Cardiac septum (tissue), 1 donor: ENCODE measurements around the gene UBE2A. TPM values are rescaled to one million over a fixed set of nuclear protein-coding genes. Genes with fewer than 3 reads are reported as not detected.
A peak's percentile ranks its signal among the peaks of the same experiment; 100 is the strongest.

Source experiments
- DNase-seq: peaks from one replicate; pipeline ENCODE4 v3.0.0-alpha.2; 2020; ENCODE audit warnings: low spot score
- intact Hi-C: fragments of 100-400 bp; cut with DNase I; formaldehyde crosslinking; loops from one replicate; pipeline ENCODE4 v1.14.0; 2022
- total RNA-seq: library from RNA; stranded (reverse); fragmentation: NEBNext Ultra II Directional; extraction: Animal tissue kit (Norgen Biotek cat#: 25700); gene quantifications from one replicate; pipeline ENCODE4 v1.2.1, GENCODE V29; 2021
- donor health status: DM: no; HTN: no; CAD: no.

Gene UBE2A
- total RNA-seq, 1 donor from 2014 or later: 59.4 TPM

GRCh38 chrX:119605464-119606279 is 31.3 kb downstream of the UBE2A start:
- intact Hi-C loops: loop anchor here (5.0 to 10.0 kb wide), 3 partner anchors 91 to 187 kb away; partner anchors contain the start of gene RPL39
- peak; percentile 78 for DNase-seq

- intact Hi-C loops: loop anchor here (5.0 to 10.0 kb wide), 3 partner anchors 92 to 186 kb away; partner anchors contain the start of gene RPL39
- DNase-seq: peak; percentile 94
Observed at GRCh38 chrX:119606280-119607017, 32.1 kb downstream of the UBE2A start, which contains the start of gene NKRF. TSS of gene NKRF (minus strand) at chrX:119606424.

- DNase-seq: no peak
- intact Hi-C loops: loop anchor here (5.0 to 10.0 kb wide), 3 partner anchors 92 to 185 kb away; partner anchors contain the start of gene RPL39
Observed at GRCh38 chrX:119607018-119607389, 32.6 kb downstream of the UBE2A start.

GRCh38 chrX:119614776-119615175 is 40.4 kb downstream of the UBE2A start:
- no peak for DNase-seq
- intact Hi-C loops: no loop called here

- intact Hi-C loops: no loop called here
Observed at GRCh38 chrX:119617517-119618164, 43.3 kb downstream of the UBE2A start.

GRCh38 chrX:119618439-119618838 is 44.1 kb downstream of the UBE2A start:
- no peak for DNase-seq
- intact Hi-C loops: no loop called here

More at GRCh38 chrX:119617517-119618164, 43.3 kb downstream of the UBE2A start:
- DNase-seq: no peak

- intact Hi-C loops: no loop called here
- DNase-seq: no peak
Observed at GRCh38 chrX:119622356-119623232, 48.2 kb downstream of the UBE2A start.

GRCh38 chrX:119624417-119624816 is 50.1 kb downstream of the UBE2A start:
- DNase-seq: no peak
- intact Hi-C loops: no loop called here

GRCh38 chrX:119624951-119625668 is 50.7 kb downstream of the UBE2A start:
- intact Hi-C loops: no loop called here
- no peak for DNase-seq

- intact Hi-C loops: no loop called here
- DNase-seq: no peak
Observed at GRCh38 chrX:119625843-119626242, 51.5 kb downstream of the UBE2A start.

Other genes starting within 250 kb of the UBE2A start
- 2.1 TPM for gene SLC25A43, start 175.2 kb upstream of the UBE2A start, total RNA-seq
- gene SLC25A5, start 106.1 kb upstream of the UBE2A start, total RNA-seq: 251 TPM
- 17.8 TPM for gene STEEP1, start 9.2 kb upstream of the UBE2A start, total RNA-seq
- gene NKRF, start 31.9 kb downstream of the UBE2A start, total RNA-seq: 5.3 TPM
- 10.1 TPM for gene SEPTIN6, start 118.6 kb downstream of the UBE2A start, total RNA-seq
- not detected for gene SOWAHD, start 184.0 kb downstream of the UBE2A start, total RNA-seq
- gene RPL39, start 217.1 kb downstream of the UBE2A start, total RNA-seq: 733 TPM